ENCODE results near the gene C20orf204. TPM values are rescaled to one million over a fixed set of nuclear protein-coding genes. Genes with fewer than 3 reads are reported as not detected.

The C20orf204 gene, protein sequence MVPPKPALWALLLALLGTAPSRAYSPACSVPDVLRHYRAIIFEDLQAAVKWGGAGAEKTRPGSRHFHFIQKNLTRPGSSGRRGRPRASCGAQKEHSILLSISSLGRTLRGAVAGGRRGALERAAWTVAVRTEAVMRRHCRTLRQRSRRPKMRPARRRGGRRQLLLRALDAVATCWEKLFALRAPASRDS
- 1 to 10 TPM; 4.3 to 5.5 (median 5.3) TPM for total RNA-seq
- total RNA-seq (2013): 1.1 TPM

DNA sequence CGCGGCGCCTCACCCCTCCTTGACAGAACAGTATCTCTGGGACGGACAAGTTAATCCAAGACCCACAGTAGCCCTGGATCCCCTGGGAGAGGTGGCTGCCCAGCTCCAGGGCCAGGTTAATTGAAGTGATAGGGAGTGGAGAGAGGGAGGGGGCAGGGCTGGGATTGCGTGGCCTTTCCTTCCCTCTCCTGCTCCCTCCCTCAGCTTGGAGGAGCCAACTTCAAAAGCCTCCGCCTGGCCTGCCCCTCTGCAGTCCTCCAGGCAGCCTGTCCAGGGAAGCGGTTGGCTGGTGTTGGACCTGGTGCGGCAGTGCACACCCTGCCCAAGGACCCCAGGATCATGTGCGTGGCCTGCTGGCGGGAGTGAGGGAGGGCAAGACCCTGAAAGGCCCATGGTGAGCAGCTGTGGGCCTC, at the start of gene C20orf204:
Gene C20orf204 (plus strand): TSS at position 250 of the 413 bp plus-strand sequence. CDS start 142 bp downstream, at position 392.
- H3K4me3 Mint-ChIP-seq: no peak within 1 kb of the TSS
- peaks cover 7 to 15% of the 10 kb centered on the region in 2 donors for H3K27me3 Mint-ChIP-seq (ENCODE audit: low read depth in 2 of 2)
- no peaks in the 10 kb centered on the region for H3K9me3 Mint-ChIP-seq
- 93% methylated on average over 9 of the region's 10 CpGs for WGBS (ENCODE audit: insufficient coverage)
- H3K27ac Mint-ChIP-seq: no peak within 1 kb of the TSS
- H3K27me3 ChIP-seq (ENCODE audit: control insufficient read depth, insufficient read depth, low read length): peaks cover 31% of the 10 kb centered on the region
- H3K36me3 Mint-ChIP-seq: no peaks in the 10 kb centered on the region
- no peaks in the 10 kb centered on the region for H3K9me3 ChIP-seq (ENCODE audit: control insufficient read depth, insufficient read depth, low read length)
- no peak within 1 kb of the TSS for H3K27ac ChIP-seq (ENCODE audit: low read length)
- intact Hi-C loops (cut with micrococcal nuclease): loop anchor here (5.0 kb wide), 1 partner anchor 124 kb away; no protein-coding TSS in a partner anchor
- TF ChIP-seq, protein P1, sequence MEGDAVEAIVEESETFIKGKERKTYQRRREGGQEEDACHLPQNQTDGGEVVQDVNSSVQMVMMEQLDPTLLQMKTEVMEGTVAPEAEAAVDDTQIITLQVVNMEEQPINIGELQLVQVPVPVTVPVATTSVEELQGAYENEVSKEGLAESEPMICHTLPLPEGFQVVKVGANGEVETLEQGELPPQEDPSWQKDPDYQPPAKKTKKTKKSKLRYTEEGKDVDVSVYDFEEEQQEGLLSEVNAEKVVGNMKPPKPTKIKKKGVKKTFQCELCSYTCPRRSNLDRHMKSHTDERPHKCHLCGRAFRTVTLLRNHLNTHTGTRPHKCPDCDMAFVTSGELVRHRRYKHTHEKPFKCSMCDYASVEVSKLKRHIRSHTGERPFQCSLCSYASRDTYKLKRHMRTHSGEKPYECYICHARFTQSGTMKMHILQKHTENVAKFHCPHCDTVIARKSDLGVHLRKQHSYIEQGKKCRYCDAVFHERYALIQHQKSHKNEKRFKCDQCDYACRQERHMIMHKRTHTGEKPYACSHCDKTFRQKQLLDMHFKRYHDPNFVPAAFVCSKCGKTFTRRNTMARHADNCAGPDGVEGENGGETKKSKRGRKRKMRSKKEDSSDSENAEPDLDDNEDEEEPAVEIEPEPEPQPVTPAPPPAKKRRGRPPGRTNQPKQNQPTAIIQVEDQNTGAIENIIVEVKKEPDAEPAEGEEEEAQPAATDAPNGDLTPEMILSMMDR (IDR thresholded peaks at IDR 0.05): no peak
- DNase-seq: no peak
- peaks cover 5 to 11% of the 10 kb centered on the region in 2 donors for H3K4me1 Mint-ChIP-seq
- H3K4me3 ChIP-seq (ENCODE audit: low read length): no peak within 1 kb of the TSS
- ATAC-seq: no peak
- peaks cover 58% of the 10 kb centered on the region for H3K4me1 ChIP-seq (ENCODE audit: control insufficient read depth, insufficient read depth, low read length)
- peaks cover 20% of the 10 kb centered on the region for H3K36me3 ChIP-seq (ENCODE audit: control insufficient read depth, insufficient read depth, low read length)

GRCh38 chr20:64000906-64001305, 35.1 kb upstream of the C20orf204 start:
- 98% methylated on average over 12 of the region's 12 CpGs for WGBS (ENCODE audit: insufficient coverage)
- intact Hi-C loops (cut with micrococcal nuclease): no loop called here
- Histone ChIP-seq H3K4me3 (ENCODE audit: low read length) (no peak overlapping the region), H3K4me1 (ENCODE audit: control insufficient read depth, insufficient read depth, low read length) (no peaks in the 10 kb centered on the region), H3K9me3 (ENCODE audit: control insufficient read depth, insufficient read depth, low read length) (no peaks in the 10 kb centered on the region), H3K27me3 (ENCODE audit: control insufficient read depth, insufficient read depth, low read length) (no peaks in the 10 kb centered on the region), H3K36me3 (ENCODE audit: control insufficient read depth, insufficient read depth, low read length) (peaks cover 70% of the 10 kb centered on the region), H3K27ac (ENCODE audit: low read length) (no peak overlapping the region)
- Mint-ChIP-seq H3K27ac (no peak overlapping the region), H3K36me3 (no peaks in the 10 kb centered on the region), H3K9me3 (no peaks in the 10 kb centered on the region), H3K4me3 (no peak overlapping the region), H3K27me3 (ENCODE audit: low read depth in 2 of 2) (no peaks in the 10 kb centered on the region), H3K4me1 (peaks cover 0 to 4% of the 10 kb centered on the region in 2 donors)
- no peak for ATAC-seq
- TF ChIP-seq, protein P1 (IDR thresholded peaks at IDR 0.05): no peak
- DNase-seq: no peak

DNA sequence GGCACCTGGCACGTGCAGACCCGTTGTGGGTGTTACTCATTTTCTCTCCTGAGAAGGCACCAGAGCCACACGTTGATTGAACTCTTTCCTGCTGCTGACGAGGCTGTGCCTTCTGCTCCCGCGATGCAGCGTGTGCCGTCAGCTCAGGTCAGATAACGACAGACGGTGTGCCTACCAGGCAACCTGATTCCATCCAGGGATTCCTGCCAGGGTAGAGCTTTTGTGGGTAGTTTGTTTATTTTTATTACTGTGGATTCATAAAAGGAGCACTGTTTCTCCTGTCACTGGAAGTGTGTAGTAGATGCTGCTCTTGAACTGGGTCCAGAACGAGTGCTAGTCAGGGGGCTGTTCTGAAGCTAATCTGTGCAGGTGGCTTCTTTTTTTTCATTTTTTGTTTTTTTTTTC, 34.4 kb upstream of the C20orf204 start:
- DNase-seq (no peak), ATAC-seq (no peak)
- intact Hi-C loops (cut with micrococcal nuclease): no loop called here
- H3K9me3 Mint-ChIP-seq: no peaks in the 10 kb centered on the region
- H3K4me3 Mint-ChIP-seq: no peak overlapping the region
- Histone ChIP-seq H3K36me3 (ENCODE audit: control insufficient read depth, insufficient read depth, low read length) (peaks cover 65% of the 10 kb centered on the region), H3K9me3 (ENCODE audit: control insufficient read depth, insufficient read depth, low read length) (no peaks in the 10 kb centered on the region), H3K27ac (ENCODE audit: low read length) (no peak overlapping the region), H3K27me3 (ENCODE audit: control insufficient read depth, insufficient read depth, low read length) (no peaks in the 10 kb centered on the region), H3K4me3 (ENCODE audit: low read length) (no peak overlapping the region), H3K4me1 (ENCODE audit: control insufficient read depth, insufficient read depth, low read length) (no peaks in the 10 kb centered on the region)
- WGBS (ENCODE audit: insufficient coverage): 96% methylated on average over 11 of the region's 11 CpGs
- H3K36me3 Mint-ChIP-seq: no peaks in the 10 kb centered on the region
- TF ChIP-seq, protein P1 (IDR thresholded peaks at IDR 0.05): no peak
- H3K27ac Mint-ChIP-seq: no peak overlapping the region
- peaks cover 0 to 4% of the 10 kb centered on the region in 2 donors for H3K4me1 Mint-ChIP-seq
- no peaks in the 10 kb centered on the region for H3K27me3 Mint-ChIP-seq (ENCODE audit: low read depth in 2 of 2)
